HepG2 (cell line): Measurements from ENCODE around the gene MYLK3. TPM values are rescaled to one million over a fixed set of nuclear protein-coding genes. Genes with fewer than 3 reads are reported as not detected.

ENCODE experiments used
- PRMT3 ChIP-seq: sonication (generic); formaldehyde crosslinking; IDR thresholded peaks from 2 replicates; pipeline ENCODE4 v1.8.1; 2022; ENCODE audit warnings: low read depth, mild to moderate bottlenecking, moderate library complexity, missing genetic modification reagents, borderline replicate concordance
- ZNF564 ChIP-seq: sonication (generic); formaldehyde crosslinking; IDR thresholded peaks from 2 replicates; pipeline ENCODE4 v1.8.1; 2023; ENCODE audit warnings: mild to moderate bottlenecking, missing genetic modification reagents
- polyA plus RNA-seq, 8 experiments: library from polyadenylated mRNA; depleted of rRNA in 3 of 8; stranded (reverse) in 7 of 8; unstranded in 1 of 8; fragments of >200 nt; fragmentation: Illumina TruSeq in 4 of 8; extraction: Trizol in 4 of 8; gene quantifications; 2 replicates each; pipeline versions ENCODE4 v1.2.1 to v1.2.3, GENCODE V29; 2011 to 2016; ENCODE audit warnings: low read depth in 4 of 8, missing spikeins in 1 of 8, mixed read lengths in 1 of 8; ENCODE audit not compliant: insufficient read depth in 1 of 8
- total RNA-seq, 5 experiments: library from RNA; depleted of rRNA; stranded (reverse); fragments of >200 nt; fragmentation: Illumina TruSeq; extraction: Trizol; gene quantifications; 2 replicates each; pipeline ENCODE4 v1.2.3, GENCODE V29; 2016; ENCODE audit warnings: low read depth in 1 of 5
- TF ChIP-seq, protein P1 (sequence below): sonication (generic); formaldehyde crosslinking; IDR thresholded peaks from 2 replicates; pipeline ENCODE4 v1.4.0; 2020; ENCODE audit warnings: missing genetic modification reagents
- TF ChIP-seq, protein P2 (sequence below): sonication (generic); formaldehyde crosslinking; conservative IDR thresholded peaks from 2 replicates; pipeline ENCODE4 v1.4.0; 2020; ENCODE audit warnings: mild to moderate bottlenecking, missing genetic modification reagents, moderate library complexity

Gene MYLK3
- total and polyA plus RNA-seq, 2 of the 13 experiments (the other 11 are each of a cell fraction or from before 2014, with no cell fraction given), result 0.04 to 0.18 TPM

DNA sequence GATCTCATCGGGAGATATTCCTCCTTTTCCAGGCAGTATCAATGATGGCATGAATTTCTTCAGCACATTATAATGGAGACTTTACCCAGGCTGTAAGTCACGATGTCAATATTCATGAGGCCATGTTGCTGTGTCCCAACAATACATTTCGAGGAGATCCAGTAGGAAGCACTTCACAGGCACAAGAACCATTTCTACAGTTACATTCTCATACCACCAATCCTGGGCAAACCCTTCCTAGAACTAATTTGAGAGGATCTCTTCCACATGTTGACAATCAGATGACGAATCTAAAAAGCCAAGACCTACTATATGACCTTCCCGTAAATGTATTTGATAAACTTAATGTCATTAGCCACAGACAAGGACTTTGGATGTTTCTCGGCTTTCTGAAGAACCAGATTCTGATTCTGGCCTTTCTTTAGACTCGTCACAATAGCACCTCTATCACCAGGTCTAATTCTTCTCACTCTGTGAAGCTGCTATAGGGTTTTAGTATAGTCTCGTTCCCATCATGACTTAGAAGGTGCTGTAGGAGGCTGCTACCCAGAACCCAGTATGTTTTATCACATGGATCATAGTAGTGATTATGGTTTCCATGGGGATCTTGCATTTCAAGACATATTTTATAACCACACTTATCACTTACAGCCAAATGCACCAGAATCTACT, 42.6 kb upstream of the MYLK3 start (continued):
- TF ChIP-seq, protein P1, sequence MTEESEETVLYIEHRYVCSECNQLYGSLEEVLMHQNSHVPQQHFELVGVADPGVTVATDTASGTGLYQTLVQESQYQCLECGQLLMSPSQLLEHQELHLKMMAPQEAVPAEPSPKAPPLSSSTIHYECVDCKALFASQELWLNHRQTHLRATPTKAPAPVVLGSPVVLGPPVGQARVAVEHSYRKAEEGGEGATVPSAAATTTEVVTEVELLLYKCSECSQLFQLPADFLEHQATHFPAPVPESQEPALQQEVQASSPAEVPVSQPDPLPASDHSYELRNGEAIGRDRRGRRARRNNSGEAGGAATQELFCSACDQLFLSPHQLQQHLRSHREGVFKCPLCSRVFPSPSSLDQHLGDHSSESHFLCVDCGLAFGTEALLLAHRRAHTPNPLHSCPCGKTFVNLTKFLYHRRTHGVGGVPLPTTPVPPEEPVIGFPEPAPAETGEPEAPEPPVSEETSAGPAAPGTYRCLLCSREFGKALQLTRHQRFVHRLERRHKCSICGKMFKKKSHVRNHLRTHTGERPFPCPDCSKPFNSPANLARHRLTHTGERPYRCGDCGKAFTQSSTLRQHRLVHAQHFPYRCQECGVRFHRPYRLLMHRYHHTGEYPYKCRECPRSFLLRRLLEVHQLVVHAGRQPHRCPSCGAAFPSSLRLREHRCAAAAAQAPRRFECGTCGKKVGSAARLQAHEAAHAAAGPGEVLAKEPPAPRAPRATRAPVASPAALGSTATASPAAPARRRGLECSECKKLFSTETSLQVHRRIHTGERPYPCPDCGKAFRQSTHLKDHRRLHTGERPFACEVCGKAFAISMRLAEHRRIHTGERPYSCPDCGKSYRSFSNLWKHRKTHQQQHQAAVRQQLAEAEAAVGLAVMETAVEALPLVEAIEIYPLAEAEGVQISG, result no peak
- TF ChIP-seq ZNF564 (CRISPR knock-in tag), result 0 out of 2 replicates have a peak, but pooled peaks have one; percentile 44
- TF ChIP-seq, protein P2, sequence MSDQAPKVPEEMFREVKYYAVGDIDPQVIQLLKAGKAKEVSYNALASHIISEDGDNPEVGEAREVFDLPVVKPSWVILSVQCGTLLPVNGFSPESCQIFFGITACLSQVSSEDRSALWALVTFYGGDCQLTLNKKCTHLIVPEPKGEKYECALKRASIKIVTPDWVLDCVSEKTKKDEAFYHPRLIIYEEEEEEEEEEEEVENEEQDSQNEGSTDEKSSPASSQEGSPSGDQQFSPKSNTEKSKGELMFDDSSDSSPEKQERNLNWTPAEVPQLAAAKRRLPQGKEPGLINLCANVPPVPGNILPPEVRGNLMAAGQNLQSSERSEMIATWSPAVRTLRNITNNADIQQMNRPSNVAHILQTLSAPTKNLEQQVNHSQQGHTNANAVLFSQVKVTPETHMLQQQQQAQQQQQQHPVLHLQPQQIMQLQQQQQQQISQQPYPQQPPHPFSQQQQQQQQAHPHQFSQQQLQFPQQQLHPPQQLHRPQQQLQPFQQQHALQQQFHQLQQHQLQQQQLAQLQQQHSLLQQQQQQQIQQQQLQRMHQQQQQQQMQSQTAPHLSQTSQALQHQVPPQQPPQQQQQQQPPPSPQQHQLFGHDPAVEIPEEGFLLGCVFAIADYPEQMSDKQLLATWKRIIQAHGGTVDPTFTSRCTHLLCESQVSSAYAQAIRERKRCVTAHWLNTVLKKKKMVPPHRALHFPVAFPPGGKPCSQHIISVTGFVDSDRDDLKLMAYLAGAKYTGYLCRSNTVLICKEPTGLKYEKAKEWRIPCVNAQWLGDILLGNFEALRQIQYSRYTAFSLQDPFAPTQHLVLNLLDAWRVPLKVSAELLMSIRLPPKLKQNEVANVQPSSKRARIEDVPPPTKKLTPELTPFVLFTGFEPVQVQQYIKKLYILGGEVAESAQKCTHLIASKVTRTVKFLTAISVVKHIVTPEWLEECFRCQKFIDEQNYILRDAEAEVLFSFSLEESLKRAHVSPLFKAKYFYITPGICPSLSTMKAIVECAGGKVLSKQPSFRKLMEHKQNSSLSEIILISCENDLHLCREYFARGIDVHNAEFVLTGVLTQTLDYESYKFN (CRISPR knock-in tag), result no peak
- TF ChIP-seq PRMT3 (CRISPR knock-in tag), result no peak
